Activated CD4-positive, alpha-beta T cell treated with anti-CD3 and anti-CD28 coated beads, Interleukin-2, Interleukin-4, amounts not matched to agents 100 ng/mL and 50 ng/mL, durations not matched to agents 16 hours and 8 hours (primary cell): ENCODE results near the gene INPP5A.
A peak's percentile ranks its signal among the peaks of the same experiment; 100 is the strongest.
"Not testable (repeated sequence)": the region's sequence is repeated elsewhere in the genome, so short reads cannot be mapped to it uniquely, and the experiment has no call there.

Experiments
- DNase-seq: peaks from one replicate; pipeline ENCODE4 v3.0.0-alpha.2; 2020; ENCODE audit warnings: low spot score

The INPP5A gene

DNA sequence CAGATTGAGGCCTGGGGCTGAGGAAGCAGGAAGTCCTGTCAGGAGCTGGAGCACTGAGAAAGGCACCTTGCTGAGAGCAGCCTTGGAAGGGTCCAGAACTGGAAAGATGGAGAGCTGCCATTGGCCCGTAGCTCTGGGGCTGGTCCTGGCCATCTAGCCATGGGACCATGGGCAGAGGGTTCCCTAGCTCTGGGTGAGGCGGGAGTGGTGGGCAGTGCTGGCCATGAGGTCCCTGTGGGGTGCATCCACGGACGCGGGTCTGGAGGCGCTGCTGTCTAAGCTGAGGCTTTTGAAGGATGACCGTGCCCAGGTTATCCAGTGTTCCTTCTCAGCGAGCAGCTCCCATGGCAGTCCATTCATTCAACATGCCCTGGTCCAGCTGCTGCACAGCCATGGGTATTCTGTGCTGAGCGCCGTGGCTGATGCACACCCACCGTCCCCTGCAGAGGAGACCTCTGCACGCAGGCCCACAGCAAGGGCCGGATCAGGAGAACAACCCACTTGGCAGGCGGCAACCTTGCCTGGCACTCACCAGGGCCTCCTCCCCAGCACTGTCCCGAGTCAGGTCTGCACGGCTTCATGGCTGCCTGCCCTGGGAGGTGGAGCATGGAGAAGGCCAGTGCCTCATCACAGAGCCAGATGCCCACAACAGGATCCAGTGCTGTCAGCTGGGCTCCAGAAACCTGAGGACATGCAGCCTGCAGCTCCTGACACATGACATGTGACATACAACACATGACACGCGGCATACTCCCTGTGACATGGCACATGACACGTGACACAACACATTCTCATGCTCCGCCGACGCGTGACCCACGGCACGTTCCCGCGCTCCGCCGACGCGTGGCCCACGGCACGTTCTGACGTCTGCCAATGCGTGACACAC is 121.9 kb downstream of the INPP5A start:
- no peak for DNase-seq

DNA sequence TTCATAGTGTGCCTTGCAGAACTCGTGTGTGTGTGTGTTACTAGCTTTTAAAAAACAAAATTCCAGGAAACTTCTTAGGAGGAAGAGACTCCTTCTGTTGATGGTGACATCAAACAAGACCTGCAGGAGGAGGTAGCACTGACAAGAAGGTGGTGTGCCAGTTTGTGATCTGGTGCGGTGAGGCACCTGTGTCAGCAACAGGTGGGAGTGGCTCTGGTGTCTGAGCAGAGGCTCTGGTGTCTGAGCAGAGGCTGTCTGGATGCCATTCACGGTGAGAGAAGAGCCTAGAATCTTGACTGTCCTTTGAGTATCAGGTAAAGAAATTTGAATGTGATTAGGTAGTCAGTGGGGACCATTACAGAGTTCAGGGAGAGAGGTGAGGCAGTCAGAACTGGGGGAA is 122.8 kb downstream of the INPP5A start:
- DNase-seq: no peak

DNA sequence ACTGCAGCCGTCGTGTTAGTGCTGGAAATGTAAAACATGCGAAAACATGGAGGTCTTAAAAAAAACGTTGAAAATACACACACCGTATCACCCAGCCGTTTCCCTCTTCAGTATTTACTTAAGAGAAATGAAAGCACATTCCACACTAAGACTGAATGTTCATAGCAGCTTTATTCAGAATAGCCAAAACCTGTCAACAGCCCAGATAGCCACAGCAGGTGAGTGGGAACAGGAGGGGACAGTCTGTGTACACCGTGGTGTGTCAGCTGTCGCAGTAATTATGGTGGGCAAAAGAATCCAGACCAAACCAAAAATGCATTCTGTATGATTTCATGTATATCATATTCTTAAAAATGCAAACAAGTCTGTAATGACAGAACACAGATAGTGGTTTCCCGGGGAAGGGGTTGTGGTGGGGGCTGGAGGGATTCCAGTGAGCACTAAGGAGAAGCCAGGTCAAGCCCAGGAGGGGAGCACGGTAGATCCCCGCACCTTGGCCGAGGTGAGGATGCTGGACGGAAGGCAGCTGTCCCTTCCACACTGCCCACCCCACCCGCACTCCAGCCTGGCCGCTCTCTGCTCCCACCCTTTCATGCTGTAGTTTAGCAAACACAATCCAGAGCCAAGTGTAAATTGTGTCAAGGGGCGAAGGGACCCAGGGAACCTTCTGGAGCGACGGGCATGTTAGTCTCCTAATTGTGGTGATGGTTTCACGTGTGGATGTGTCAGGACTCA is 124.8 kb downstream of the INPP5A start:
- DNase-seq: no peak

DNA sequence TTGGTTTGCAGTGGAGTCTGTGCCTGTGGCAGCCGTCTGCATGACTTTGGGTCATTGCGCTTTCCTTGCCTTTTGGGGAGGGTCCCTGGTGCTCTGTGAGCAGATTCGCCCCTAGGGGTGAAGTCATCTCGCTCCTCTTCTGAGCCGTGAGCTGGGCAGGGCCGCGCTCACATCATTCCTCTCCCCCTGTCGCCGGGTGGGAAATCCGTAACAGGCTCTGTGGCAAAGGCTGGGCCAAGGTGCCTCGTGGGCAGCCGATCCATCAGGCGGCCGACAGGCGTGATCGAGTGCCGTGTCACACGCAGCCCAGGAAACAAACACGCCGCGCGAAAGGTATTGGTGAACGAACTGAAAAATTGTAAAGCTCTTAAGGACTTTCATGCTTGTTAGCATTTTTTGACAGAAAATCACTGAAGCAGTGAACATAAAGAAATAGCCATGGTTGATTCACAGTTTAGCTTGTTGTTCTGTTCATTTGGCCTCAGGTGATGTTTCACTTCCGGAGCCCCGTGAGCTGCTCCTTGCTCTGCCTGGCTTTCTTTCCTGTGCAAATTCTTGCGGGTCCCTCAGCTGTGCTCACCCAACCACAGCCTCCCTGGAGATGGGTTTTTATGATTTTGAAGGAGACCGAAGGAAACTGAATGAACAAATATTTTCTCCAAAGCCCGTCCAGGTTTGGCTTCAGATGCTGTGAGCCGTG is 126.2 kb downstream of the INPP5A start:
- DNase-seq: no peak

DNA sequence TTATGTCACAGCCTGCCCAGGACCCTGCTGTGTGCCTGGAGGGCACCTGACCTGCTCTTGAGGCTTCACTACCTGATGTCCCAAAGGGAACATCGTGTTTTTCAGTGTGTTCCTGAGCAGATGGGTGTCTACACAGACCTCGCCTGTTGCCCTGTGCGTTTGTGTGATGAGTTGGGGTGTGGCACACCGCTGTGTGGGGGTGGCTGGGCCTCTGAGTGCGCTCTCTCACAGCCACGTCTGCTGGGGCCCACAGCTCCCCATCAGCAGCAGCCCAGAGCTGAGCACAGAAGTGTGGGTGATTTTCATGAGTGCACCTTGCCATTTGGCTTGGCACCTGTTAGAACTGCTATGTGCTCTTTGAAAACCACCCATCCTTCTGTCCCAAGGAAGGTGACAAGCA is 126.8 kb downstream of the INPP5A start:
- no peak for DNase-seq

DNA sequence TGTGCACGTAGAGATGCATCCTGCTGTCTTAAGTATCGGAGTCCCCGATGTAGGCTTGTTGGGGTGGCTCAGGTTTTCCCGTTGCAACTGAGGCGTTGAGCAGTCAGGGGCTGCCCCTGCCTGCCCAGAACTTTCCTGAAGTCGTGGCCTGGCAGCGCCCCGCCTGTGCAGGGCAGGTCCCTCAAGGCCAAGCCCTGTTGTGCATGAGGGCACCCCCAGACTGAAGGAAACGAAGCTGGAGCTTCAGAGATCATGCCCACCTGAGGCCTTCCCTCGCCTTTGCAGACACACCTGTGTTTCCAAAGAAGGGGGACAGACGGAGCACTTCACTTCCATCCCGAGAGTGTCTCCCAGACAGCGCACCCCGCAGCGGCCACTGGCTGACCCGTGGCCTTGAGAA is 127.3 kb downstream of the INPP5A start:
- DNase-seq: no peak

DNA sequence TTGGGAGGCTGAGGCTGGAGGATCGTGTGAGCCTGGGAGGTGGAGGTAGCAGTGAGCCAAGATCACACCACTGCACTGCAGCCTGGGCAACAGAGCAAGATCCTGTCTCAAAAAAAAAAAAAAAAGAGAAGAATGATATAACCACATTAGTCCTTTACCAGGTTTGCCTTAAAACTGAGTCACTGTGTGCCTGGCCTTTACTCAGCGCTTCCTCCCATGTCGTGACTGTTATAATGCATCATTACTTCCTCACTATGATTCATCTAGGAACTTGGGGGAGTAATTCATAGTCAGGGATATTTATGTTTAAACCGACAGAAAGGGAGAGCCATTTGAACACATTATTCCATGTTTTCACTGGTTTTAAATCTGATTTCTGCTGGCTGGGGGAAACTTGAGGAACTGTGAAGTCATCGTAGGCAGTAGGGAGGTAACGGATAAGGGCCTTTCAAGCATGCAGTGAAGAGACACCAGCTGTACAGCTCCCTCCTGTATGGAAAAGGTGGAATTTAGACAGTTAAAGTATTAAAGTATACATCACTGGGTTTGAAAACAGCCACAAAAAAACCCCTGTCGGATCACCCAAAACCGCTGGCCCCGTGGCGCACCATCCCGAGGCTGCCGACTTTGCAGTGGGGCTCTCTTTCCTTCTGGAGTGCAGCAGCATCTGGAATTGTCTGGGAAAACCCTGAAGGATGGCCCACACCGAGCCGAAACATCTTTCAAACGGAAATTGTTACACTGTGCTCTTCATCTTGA is 128.5 kb downstream of the INPP5A start:
- peak; percentile 53 for DNase-seq

DNA sequence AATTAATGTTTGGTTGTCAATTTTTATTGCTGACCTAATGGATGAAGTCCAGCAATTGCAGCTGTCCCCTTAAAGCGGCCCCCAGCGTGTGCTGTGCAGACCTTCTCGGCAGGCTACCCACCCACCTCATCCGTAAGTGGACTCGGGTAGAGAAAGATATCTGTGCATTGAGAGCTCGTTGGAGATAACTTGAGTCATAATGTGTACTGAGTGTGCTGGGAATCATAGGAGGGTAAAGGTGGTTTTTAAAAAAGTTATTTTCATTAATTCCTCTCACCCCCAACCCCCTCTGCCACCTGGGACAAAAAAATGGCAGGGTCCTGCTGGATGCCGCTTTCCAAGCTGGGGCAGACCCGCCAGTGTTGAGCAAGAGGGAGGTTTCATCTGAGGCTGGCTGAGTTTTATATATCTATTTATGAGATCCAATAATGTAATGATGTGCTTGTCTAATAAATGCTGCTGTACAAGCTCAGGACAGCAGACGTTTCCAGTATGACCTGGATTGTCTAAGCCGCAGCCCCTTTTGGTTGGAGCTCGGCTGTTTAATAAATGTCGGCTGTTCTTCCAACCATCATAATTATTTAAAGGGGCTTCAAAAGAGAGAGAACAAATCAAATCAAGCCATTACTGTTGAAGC is 129.2 kb downstream of the INPP5A start:
- no peak for DNase-seq

DNA sequence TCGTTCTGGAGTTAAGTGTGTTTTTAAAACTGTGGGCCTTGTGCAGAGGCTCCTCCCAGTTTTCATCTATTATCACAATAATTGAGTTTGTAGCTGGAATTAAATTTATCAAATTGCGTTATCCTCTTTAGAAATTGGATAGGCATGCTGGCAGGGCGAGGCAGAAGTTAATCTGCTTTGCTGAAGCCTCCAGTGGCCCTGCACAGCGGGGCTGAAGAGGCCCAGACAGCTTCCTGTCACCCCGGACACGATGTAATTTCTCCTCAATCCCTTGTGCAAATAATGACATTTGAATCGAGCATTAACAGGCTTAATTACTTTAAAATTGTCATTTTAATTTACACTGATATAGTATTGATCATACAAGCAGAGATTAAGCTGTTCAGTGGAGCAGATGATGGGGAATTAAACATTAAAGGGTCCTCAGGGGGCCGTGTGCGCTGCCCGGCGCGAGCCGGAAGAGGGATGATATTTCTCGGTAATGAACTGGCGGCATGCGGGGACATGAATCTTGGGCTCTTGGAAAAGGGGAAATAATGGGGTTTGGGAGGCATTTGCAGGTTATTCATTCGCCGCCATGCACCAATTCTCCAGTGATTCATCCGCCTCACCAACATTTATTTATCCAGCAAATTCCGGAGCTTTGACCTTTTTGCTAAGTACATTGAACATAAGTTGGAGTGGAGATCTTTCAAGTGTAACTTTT is 129.9 kb downstream of the INPP5A start:
- no peak for DNase-seq

DNA sequence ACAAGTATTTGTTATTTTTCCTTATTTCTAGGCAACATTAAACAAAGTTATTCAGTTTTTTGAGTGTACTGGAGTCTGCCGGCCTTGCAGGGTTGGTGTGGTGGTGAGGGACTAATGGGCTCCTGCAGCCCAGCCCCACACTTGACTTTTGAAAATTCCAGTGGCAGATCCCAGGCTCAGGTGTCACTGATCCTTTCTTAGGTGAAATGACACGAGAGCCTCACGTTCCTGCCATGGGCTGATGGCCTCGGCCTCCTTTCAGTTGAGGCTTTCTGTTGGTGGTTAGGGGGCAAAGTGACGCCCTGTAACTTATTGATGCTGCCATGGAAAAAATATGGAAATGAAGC is 130.4 kb downstream of the INPP5A start:
- DNase-seq: no peak

DNA sequence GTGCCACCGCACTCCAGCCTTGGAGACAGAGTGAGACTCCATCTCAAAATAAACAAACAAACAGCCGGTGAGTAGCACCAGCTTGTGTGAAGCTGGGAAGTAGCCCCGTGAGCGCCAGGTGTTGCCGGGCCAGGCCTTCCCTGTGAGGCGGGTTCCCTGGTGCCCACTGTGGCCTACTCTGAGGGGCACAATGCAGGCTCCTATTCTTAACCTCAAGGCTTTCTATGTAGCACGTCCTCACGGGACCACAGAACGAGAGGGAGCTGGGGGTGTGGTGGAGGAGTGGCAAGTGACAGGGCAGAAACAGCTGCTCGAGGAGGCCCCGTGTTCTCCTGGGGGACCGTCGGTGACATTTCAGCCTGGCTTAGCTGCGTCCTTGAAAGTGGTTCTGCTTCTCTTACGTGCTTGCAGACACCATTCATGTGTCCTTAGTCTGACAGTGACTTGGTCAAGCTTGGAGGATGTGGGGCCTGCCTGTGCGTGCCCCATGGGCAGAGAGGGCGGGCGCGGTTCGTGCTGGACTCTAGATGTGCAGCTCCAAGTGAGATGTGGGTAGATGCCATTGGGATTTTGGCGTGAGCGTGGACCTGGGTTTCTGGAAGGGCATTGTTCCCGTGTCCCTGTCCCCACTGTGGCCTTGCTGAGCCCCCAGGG is 131.7 kb downstream of the INPP5A start:
- DNase-seq: no peak

DNA sequence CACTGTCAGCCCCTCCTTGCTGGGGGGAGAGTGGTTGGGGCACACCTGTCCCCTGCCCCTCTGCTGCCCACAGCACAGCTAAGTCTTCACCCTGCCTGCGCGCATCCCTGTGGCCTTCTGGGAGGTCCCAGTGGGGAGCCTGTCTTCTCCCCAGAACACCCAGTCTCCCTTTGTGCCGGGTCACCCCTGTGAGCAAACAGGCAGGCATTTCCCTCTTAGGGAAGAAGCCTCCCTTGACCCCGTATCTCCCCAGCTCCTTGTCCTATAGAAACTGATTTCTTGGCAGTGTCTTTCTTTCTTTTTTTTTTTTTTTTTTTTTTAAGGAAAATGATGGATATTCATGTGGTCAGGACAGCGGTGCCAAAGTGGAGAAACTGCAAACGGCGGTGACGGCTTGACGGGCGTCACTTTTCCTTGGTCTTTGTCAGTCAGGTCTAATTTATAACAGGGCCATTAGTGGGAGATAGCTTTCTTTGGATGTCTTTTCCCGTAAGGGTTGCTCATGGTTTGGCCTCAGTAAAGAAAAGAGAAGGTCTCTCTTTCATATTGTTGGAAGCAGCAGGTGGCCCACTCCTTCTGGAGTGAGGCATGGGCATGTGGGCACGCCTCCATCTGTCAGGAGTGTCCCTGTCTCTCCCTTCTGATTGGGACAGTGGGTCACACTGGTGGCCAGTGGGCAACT is 133.1 kb downstream of the INPP5A start:
- no peak for DNase-seq

DNA sequence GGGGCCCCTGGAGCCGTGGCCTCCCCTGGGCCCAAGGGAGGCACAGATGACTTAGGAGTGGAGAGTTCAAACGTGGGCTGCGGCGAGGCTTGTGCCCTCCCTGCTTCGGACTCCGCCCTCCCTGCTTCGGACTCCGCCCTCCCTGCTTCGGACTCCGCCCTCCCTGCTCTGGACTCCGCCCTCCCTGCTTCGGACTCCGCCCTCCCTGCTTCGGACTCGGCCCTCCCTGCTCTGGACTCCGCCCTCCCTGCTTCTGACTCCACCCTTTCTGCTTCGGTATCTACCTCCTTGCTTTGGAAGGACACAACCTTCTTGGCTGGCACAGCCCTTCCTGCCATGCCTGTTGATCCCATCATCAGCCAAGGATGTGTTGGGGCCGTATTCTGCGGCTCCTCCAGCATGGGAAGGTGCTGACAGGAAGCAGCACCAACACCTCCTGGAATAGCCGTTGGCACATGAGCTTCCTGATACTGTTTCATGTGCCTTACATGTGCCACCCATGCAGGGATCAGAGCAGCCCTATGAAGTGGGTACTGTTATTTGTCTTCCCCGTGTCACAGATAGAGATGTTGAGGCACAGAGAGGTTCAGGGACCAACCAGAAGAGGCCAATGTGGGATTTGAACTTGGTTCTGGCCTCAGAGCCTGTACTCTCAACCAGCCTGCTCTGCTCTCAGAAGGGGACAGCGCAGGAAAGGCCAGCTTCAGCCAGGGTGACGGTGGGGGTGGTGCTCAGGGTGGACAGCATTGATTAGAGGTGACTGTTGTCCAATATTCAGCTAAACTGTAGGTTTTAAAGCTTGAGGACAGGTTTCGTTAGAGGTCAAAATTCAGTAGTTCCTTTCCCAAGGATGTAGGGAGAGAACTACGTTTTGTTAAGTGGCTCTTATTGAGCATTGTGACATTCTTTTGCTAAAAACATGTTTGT is 133.9 kb downstream of the INPP5A start:
- DNase-seq: no peak

DNA sequence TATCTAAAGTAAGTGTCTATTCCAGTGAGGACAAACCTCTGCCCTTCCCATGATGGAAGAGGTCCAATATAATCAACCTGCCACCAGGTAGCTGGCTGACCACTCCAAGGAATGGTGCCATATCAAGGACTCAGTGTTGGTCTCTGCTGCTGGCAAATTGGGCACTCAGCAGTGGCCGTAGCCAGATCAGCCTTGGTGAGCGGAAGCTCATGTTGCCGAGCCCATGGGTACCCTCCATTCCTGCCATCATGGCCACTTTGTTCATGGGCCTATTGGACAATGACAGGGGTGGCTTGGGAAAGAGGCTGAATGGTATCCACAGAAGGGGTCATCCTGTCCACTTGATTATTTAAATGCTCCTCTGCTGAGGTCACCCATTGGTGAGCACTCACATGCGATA is 136.2 kb downstream of the INPP5A start:
- DNase-seq: not testable (repeated sequence)

DNA sequence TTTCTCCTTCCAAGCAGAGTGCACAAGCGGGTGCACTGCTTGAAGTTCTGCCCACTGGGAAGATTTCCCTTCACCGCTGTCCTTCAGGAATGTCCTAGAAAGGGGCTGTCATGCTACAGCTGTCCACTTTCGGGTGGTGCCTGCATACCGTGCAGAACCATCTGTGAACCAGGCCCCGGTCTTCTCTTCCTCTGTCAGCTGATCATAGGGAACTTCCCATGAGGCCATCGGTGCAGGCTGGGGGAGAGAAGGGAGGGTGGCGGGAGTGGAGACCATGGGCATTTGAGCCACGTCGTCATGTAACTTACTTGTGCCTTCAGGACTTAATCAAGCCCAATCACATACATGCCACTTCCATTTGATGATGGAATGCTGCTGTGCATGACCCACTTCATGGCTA is 136.7 kb downstream of the INPP5A start:
- DNase-seq: no peak

DNA sequence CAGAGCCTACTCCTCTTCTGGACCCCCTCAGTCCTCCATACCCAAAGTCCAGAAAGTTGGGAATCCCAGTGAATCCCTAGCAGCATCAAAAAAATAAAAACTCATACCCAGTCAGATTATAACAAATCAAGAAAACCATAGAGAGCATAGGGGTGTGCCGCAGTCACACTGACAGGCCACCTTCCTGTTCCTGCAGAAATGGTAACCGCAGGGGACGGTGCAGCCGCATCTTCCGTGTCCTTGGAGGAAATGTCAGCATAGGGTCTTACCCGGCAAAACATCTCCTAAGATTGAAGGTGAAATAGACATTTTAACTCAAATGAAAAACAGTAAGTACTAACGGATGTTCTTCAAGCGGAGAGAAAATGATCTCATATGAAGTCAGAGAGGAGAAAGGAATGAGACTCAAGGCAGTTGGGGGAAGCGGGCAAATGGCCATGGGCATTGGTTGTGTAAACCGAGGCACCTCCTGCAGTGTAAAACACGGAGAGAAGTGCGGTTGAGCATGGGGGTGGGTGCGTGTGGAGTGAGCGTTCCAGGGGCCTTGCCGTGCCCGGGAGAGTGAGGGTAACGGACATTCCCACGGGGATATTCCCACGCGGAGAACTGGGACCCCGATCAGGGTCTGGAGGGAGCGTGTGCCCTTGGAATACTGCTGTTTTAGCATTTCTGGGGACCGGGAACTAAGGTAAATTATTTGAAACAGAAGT is 137.6 kb downstream of the INPP5A start:
- DNase-seq: no peak

DNA sequence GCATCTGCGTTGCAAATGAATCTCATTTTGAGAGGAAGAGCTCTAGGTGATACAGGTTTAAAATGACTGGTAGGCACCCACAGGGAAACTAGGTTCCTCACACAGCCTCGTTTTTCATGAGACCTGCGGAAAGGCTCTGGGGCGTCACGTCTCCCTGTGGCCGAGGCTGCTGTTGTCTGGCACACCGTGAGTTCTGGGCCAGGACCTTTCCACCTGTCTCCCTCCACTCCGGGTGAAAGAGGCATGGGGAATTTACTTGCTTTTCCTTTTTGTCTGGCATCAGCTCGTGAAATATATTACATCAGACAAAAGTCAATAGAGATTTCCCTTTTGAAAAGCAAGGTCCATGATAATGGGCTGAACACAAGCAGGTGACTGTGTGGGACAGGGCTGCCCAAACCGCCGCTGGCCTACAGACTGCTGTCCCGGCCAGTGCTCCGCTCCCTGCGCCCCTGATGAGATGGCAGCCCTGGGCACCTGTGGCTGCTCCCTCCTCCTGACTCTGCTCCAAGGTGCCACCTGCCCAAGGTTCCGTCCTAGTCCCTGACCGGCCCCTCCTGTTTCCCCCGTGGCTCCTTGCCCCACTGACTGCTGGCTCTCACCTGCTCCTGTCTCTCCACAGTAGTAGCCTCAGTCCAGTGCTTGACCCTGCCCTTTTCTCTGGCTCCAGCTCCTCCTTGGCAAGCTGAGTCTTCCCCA is 138.8 kb downstream of the INPP5A start:
- DNase-seq: no peak

DNA sequence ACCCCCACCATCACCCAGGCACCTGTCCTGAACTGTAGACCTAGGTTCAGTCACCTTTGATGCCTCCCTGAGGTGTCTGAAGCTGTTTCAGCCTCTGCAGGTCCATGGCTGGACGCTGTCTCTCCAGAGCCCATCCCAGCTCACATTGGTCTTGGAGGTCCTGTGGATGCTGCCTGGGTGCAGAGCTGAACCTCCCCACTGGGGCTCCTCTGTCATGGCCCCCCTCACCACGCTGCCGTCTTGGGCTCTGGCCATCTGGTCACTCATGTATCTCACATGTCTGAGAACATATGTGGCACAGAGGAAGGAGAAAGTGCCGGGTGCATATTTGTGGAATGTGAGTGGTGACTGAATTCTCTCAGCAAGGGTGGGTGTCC is 139.5 kb downstream of the INPP5A start:
- no peak for DNase-seq
